Muscle of leg (tissue), 11 donors: ENCODE results near the gene TMC8. TPM values are rescaled to one million over a fixed set of nuclear protein-coding genes. Genes with fewer than 3 reads are reported as not detected.
A peak's percentile ranks its signal among the peaks of the same experiment; 100 is the strongest.
"Not testable (repeated sequence)": the region's sequence is repeated elsewhere in the genome, so short reads cannot be mapped to it uniquely, and the experiment has no call there.

Experiments
- DNase-seq: peaks from one replicate; pipeline ENCODE4 v3.0.0; 2013
- H3K27ac ChIP-seq: one replicate; pipeline ENCODE4 v1.5.1; 2013; ENCODE audit warnings: mild to moderate bottlenecking, low read length, control low read depth
- H3K27me3 ChIP-seq: one replicate; pipeline ENCODE4 v1.6.1; 2013; ENCODE audit warnings: low read length; ENCODE audit not compliant: control insufficient read depth, insufficient read depth
- H3K36me3 ChIP-seq: one replicate; pipeline ENCODE4 v1.6.1; 2013; ENCODE audit warnings: low read length; ENCODE audit not compliant: control insufficient read depth, insufficient read depth
- H3K4me1 ChIP-seq: one replicate; pipeline ENCODE4 v1.6.1; 2013; ENCODE audit warnings: low read length; ENCODE audit not compliant: control insufficient read depth, insufficient read depth
- H3K4me3 ChIP-seq: one replicate; pipeline ENCODE4 v1.5.1; 2013; ENCODE audit warnings: low read length, control low read depth
- H3K9me3 ChIP-seq: replicated peaks from 2 replicates; pipeline ENCODE4 v1.6.1; 2013; ENCODE audit warnings: low read depth, low read length; ENCODE audit not compliant: control insufficient read depth
- WGBS: methylation state at CpG from one replicate; pipeline ENCODE4 v1.1.5; 2013; ENCODE audit warnings: missing lambda C conversion rate; ENCODE audit not compliant: insufficient coverage; 5-methylcytosine and 5-hydroxymethylcytosine counted together
- polyA plus RNA-seq, 8 donors: library from polyadenylated mRNA; unstranded; fragments of 120-200 nt; gene quantifications; one replicate each; pipeline versions ENCODE4 v1.2.1 to v1.2.3, GENCODE V29; 2013; ENCODE audit warnings: inconsistent platforms in 1 of 8, low replicate concordance in 1 of 8; ENCODE audit not compliant: insufficient read length in 8 of 8, insufficient read depth in 1 of 8
- total RNA-seq: library from RNA; stranded (reverse); fragments of 120-200 nt; gene quantifications from one replicate; pipeline ENCODE4 v1.2.4, GENCODE V29; 2013

The TMC8 gene
- total and polyA plus RNA-seq, 9 donors, result 1.2 to 3.8 (median 2.6) TPM

GRCh38 chr17:78171591-78172248, 41.1 kb downstream of the TMC8 start:
- Histone ChIP-seq H3K27ac (peak overlapping the region; percentile 89), H3K4me1 (peaks cover 80% of the 10 kb centered on the region), H3K36me3 (peaks cover 36% of the 10 kb centered on the region)
- H3K4me3 ChIP-seq, H3K9me3 ChIP-seq, DNase-seq, H3K27me3 ChIP-seq: not testable (repeated sequence)
- WGBS, result 85% methylated on average over 13 of the region's 19 CpGs

GRCh38 chr17:78172249-78173051, 41.9 kb downstream of the TMC8 start:
- no peaks in the 10 kb centered on the region for H3K9me3 ChIP-seq
- WGBS, result 45% methylated on average over 11 of the region's 19 CpGs
- H3K27me3 ChIP-seq, result no peaks in the 10 kb centered on the region
- peak; percentile 62 for DNase-seq
- peak overlapping the region; percentile 89 for H3K27ac ChIP-seq
- H3K36me3 ChIP-seq, result peaks cover 36% of the 10 kb centered on the region
- peaks cover 82% of the 10 kb centered on the region for H3K4me1 ChIP-seq
- H3K4me3 ChIP-seq, result no peak overlapping the region

- peak overlapping the region; percentile 89 for H3K27ac ChIP-seq
- H3K27me3 ChIP-seq, result no peaks in the 10 kb centered on the region
- no peaks in the 10 kb centered on the region for H3K9me3 ChIP-seq
- H3K4me3 ChIP-seq, result no peak overlapping the region
- H3K36me3 ChIP-seq, result peaks cover 38% of the 10 kb centered on the region
- WGBS, result 61% methylated on average over 6 of the region's 11 CpGs
- no peak for DNase-seq
- peaks cover 79% of the 10 kb centered on the region for H3K4me1 ChIP-seq
Measured at GRCh38 chr17:78173097-78173715, 42.6 kb downstream of the TMC8 start.

GRCh38 chr17:78174346-78174869, 43.8 kb downstream of the TMC8 start:
- no peaks in the 10 kb centered on the region for H3K9me3 ChIP-seq
- peaks cover 48% of the 10 kb centered on the region for H3K36me3 ChIP-seq
- no peaks in the 10 kb centered on the region for H3K27me3 ChIP-seq
- peaks cover 84% of the 10 kb centered on the region for H3K4me1 ChIP-seq
- H3K27ac ChIP-seq, result peak overlapping the region; percentile 89
- WGBS, result 55% methylated on average over 13 of the region's 15 CpGs
- peak; percentile 67 for DNase-seq
- no peak overlapping the region for H3K4me3 ChIP-seq

- H3K36me3 ChIP-seq, result peaks cover 50% of the 10 kb centered on the region
- H3K9me3 ChIP-seq, result no peaks in the 10 kb centered on the region
- DNase-seq, result peak; percentile 72
- 71% methylated on average over 21 of the region's 28 CpGs for WGBS
- H3K4me3 ChIP-seq, result no peak overlapping the region
- H3K27ac ChIP-seq, result peak overlapping the region; percentile 89
- H3K4me1 ChIP-seq, result peaks cover 84% of the 10 kb centered on the region
- H3K27me3 ChIP-seq, result no peaks in the 10 kb centered on the region
Measured at GRCh38 chr17:78174870-78175642, 44.5 kb downstream of the TMC8 start.

GRCh38 chr17:78175643-78175981, 45.0 kb downstream of the TMC8 start:
- Histone ChIP-seq H3K4me3 (no peak overlapping the region), H3K27me3 (no peaks in the 10 kb centered on the region), H3K4me1 (peaks cover 83% of the 10 kb centered on the region), H3K27ac (peak overlapping the region; percentile 89), H3K9me3 (no peaks in the 10 kb centered on the region), H3K36me3 (peaks cover 53% of the 10 kb centered on the region)
- DNase-seq, result no peak
- WGBS, result 42% methylated on average over 10 of the region's 14 CpGs

- Histone ChIP-seq H3K27me3 (no peaks in the 10 kb centered on the region), H3K27ac (no peak overlapping the region), H3K36me3 (peaks cover 52% of the 10 kb centered on the region), H3K4me3 (no peak overlapping the region), H3K4me1 (peaks cover 73% of the 10 kb centered on the region), H3K9me3 (no peaks in the 10 kb centered on the region)
- DNase-seq, result peak; percentile 69
- 0% methylated on average over 1 of the region's 14 CpGs for WGBS
Measured at GRCh38 chr17:78176548-78177025, 46.0 kb downstream of the TMC8 start.

GRCh38 chr17:78179372-78179771, 48.8 kb downstream of the TMC8 start:
- Histone ChIP-seq H3K9me3 (no peaks in the 10 kb centered on the region), H3K4me1 (peaks cover 53% of the 10 kb centered on the region), H3K27ac (peak overlapping the region; percentile 64), H3K4me3 (no peak overlapping the region), H3K36me3 (peaks cover 43% of the 10 kb centered on the region), H3K27me3 (no peaks in the 10 kb centered on the region)
- 89% methylated on average over 17 of the region's 17 CpGs for WGBS
- no peak for DNase-seq

GRCh38 chr17:78180083-78180482, 49.5 kb downstream of the TMC8 start:
- WGBS, result 78% methylated on average over 6 of the region's 14 CpGs
- Histone ChIP-seq H3K4me3 (no peak overlapping the region), H3K36me3 (peaks cover 37% of the 10 kb centered on the region), H3K27me3 (no peaks in the 10 kb centered on the region), H3K27ac (peak overlapping the region; percentile 64), H3K9me3 (no peaks in the 10 kb centered on the region), H3K4me1 (peaks cover 53% of the 10 kb centered on the region)
- no peak for DNase-seq
